ENCODE data around the gene NLRP9. TPM values are rescaled to one million over a fixed set of nuclear protein-coding genes. Genes with fewer than 3 reads are reported as not detected.

NLRP9 gene
- polyA plus RNA-seq, 6 donors from 2014 or later, result not detected

DNA sequence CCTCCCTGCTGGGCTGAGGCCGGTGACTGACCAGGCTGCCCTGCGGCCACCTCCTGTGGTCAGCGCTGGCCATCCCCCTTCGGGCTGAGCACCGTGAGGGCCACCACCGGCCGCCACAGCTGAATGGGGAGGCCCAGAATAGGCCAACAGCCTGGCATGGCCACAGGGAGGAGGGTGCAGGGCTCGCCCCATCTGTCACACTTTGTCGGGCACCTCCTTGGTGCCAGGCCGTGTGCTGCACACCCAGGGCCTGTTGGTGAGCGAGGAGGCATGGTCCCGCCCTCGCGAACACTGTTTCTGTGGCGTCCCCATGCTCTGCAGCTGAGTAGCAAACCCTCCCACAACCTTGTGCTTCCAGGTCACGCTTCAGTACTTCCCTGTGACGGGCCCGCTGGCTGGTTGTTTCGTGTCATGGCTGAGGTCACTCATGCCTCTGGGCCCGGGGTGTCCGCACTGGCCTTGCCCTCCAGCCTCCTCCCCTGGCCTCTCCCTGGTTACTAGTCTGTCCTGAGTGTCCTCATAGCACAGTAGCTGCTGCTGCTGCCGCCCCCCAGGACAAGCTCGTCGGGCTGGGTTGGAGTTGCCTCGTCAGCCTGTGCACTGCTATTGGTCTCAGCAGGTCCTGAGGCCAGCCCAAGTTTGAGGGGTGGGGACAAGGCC is 48.0 kb downstream of the NLRP9 start:
- Mint-ChIP-seq H3K27ac (peak overlapping the region in 1 of 6 donors; percentile 19), H3K27me3 (no peaks in the 10 kb centered on the region), H3K9me3 (no peaks in the 10 kb centered on the region), H3K4me1 (peaks cover 13 to 32% (median 29%) of the 10 kb centered on the region in 3 donors), H3K4me3 (no peak overlapping the region), H3K36me3 (peaks cover 0 to 4% of the 10 kb centered on the region in 2 donors)
- ATAC-seq (ENCODE audit: low read depth in 2 of 2) (no peak), DNase-seq (no peak)

DNA sequence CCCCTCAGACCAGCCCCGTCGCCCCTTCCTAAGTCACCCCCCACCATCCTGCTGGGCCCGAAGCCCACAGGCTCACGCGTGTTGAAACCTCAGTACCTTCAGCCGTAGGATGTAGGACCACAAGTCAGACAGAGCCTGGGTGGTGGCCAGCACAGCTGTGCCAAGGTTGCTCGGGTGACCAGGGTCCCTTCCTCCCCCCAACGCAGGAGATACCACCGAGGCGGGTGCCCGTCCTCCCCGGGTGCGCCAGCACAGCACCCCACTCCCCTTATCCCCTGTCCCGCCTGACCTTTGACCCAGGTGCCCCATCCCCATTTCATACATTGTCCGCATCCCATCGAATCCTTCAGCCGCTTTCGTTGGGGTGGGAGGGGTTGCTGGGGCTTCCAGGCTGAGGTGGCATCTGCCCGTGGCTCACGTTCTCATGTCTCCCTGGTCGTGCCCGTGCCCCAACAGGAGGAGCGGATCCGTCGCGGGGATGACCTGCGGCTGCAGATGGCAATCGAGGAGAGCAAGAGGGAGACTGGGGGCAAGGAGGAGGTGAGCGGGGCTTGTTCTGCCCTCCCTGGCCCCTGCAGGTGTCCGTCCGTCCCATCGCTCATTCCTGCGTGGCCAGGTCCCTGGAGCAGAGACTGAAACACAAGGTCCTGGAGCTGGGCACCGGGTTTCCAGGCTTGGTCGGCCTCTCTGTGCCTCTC is 48.6 kb downstream of the NLRP9 start:
- H3K9me3 Mint-ChIP-seq, result no peaks in the 10 kb centered on the region
- H3K27ac Mint-ChIP-seq, result peak overlapping the region in 3 of 6 donors; percentile 47 to 79 (median 67)
- peak overlapping the region in 2 of 8 donors; percentile 25 to 65 for H3K4me3 Mint-ChIP-seq
- DNase-seq, result no peak
- H3K4me1 Mint-ChIP-seq, result peaks cover 14 to 33% (median 33%) of the 10 kb centered on the region in 3 donors
- H3K36me3 Mint-ChIP-seq, result no peaks in the 10 kb centered on the region
- no peak for ATAC-seq (ENCODE audit: low read depth in 2 of 2)
- H3K27me3 Mint-ChIP-seq, result no peaks in the 10 kb centered on the region

DNA sequence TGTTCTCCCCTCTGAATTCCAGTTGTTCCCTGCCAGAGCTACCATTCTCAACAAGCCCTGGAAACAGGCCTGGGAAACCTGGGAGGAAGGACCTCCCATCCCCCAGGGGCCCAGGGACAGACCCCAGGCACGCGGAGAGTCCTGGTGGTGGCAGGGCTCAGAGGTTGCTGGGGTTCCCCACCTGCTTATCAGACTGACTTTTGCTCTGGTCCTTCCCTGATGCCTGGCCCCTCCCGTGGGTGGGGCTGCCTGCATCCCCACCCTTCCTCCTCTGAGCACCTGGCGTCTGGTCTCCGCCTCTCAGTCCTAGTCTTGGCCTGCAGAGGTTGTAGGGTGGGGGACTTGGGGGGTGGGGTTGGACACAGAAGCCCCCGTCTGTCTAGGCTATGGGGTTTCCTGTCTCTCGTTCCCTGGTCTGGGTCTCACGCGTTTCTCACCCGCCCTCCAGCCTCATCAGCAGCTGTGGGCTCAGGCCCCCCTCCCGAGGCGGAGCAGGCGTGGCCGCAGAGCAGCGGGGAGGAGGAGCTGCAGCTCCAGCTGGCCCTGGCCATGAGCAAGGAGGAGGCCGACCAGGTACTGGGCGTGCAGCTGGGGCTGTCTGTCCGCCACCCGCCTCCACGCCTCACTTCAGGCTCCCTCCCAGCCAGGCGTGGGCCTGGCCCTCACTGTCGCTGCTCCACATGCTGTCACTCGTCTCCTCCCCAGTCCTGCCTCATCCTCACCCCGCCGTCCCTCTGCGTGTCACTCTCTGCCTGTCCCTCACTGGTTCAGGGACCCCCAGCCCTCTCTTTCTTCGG is 49.6 kb downstream of the NLRP9 start:
- DNase-seq, result peak; percentile 14
- Mint-ChIP-seq H3K36me3 (peaks cover 0 to 3% of the 10 kb centered on the region in 2 donors), H3K4me3 (peak overlapping the region in 4 of 8 donors; percentile 22 to 54 (median 44)), H3K27me3 (no peaks in the 10 kb centered on the region), H3K27ac (peak overlapping the region in 4 of 6 donors; percentile 22 to 91 (median 83)), H3K4me1 (peaks cover 22 to 37% (median 34%) of the 10 kb centered on the region in 3 donors), H3K9me3 (no peaks in the 10 kb centered on the region)
- peak; percentile 65 to 68 for ATAC-seq (ENCODE audit: low read depth in 2 of 2)

DNA sequence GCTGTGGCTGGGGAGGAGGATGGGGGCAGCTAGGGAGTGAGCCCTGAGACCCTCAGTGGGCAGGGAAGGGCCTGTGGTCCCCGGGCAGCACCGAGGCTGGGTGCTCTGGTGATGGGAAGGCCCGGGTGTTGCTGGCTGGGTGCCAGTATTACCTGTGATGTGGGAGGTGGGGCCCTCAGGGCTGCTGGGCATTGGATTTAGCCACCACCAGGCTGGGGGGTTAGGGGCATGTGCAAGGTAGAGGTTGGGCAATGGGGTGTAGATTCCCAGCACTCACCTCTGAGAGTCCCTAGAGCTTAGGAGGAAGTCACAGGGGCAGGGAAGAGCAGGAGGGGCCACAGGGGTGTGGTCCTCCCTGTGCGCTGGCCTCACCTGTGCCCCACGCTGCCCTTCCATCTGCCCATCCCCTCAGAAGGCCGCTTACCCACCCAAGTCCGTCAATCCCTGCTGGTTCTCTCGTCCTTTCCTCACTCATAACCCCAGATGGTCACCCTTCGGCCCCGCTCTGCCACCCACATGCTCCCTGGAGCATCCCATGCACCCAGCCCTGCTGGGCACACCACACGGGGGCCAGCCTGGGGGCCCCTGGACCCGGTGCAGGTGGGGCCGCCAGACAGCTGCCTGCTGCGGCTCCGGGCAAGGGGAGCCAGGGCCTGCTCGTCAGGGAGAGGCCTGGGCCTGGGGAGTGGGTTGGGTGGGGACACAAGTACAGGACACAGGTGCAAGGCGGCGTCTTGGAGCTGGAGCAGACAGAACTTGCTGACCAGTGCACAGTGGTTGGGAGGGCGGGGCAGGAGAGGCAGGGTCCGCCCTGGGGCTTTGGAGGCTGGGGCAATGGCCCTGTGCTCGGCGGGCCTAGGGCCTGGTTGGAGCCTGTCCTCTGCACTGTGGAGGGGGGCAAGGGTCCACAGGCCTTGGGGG is 50.7 kb downstream of the NLRP9 start:
- H3K4me3 Mint-ChIP-seq, result peak overlapping the region in 1 of 8 donors; percentile 40
- ATAC-seq (ENCODE audit: low read depth in 2 of 2) (no peak), DNase-seq (no peak)
- no peaks in the 10 kb centered on the region for H3K9me3 Mint-ChIP-seq
- H3K27ac Mint-ChIP-seq, result peak overlapping the region in 4 of 6 donors; percentile 22 to 79 (median 69)
- H3K27me3 Mint-ChIP-seq, result no peaks in the 10 kb centered on the region
- peaks cover 25 to 39% (median 36%) of the 10 kb centered on the region in 3 donors for H3K4me1 Mint-ChIP-seq
- H3K36me3 Mint-ChIP-seq, result peaks cover 0 to 4% of the 10 kb centered on the region in 2 donors

DNA sequence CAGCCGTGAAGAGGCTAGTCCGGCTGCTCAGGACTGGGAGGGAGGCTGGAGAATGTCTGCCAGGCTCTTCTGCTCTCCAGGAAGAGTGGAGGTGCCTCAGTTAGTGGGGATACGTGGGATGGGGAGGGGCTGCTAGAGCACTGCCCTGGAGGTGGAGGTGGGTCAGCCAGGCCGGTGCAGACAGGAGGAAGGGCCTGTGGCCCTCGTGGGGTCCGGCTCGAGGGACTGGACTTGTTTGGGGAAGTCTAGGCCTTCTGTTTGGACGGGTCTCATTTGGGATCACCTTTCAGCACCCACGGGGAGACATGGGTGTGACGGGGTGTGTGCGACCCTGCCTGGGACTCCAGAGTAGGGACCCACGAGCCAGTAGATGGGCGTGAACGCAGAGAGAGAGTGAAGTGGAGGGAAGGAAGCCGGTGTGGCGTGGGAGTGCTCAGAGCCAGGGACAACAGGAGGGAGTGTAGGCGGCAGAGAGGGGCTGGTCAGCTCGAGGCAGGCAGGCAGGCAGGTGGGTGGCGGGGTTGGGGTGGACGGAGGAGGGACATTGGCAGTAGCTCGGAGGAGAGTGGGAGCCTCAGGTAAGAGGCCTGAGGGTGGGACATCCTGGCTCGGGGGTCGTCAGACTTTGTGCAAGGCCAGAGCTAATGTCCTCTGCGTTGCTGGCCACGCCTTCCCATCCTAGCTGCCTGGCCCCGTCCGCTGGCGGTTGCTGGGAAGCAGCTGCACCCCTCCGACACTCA is 51.7 kb downstream of the NLRP9 start:
- Mint-ChIP-seq H3K36me3 (peaks cover 0 to 4% of the 10 kb centered on the region in 2 donors), H3K27me3 (no peaks in the 10 kb centered on the region), H3K4me1 (peaks cover 25 to 40% (median 39%) of the 10 kb centered on the region in 3 donors), H3K27ac (peak overlapping the region in 3 of 6 donors; percentile 75 to 86 (median 79)), H3K4me3 (peak overlapping the region in 2 of 8 donors; percentile 34 to 61), H3K9me3 (no peaks in the 10 kb centered on the region)
- DNase-seq (no peak), ATAC-seq (ENCODE audit: low read depth in 2 of 2) (no peak)

DNA sequence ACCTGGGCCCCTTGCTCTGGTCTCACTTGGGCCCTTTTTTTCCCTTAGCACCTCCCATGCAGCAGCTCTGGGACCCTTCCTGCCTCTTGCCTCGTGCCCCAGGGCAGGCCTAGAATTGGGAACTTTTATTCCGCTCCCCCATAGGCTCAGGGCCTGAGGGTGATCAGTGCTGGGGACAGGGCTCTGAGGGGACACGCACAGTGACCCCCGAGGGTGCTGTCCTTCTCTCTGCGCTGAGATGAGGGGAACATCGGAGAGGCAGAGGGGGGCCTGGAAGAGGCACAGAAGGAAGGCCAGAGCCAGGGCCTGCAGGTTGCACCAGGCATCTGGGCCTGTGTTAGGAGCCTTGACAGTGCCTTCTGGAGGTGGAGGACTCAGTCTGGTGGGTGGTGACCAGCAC is 52.4 kb downstream of the NLRP9 start:
- Mint-ChIP-seq H3K27me3 (no peaks in the 10 kb centered on the region), H3K27ac (peak overlapping the region in 2 of 6 donors; percentile 75 to 86), H3K4me3 (no peak overlapping the region), H3K4me1 (peaks cover 26 to 42% (median 41%) of the 10 kb centered on the region in 3 donors), H3K9me3 (no peaks in the 10 kb centered on the region), H3K36me3 (peaks cover 3 to 4% of the 10 kb centered on the region in 2 donors)
- DNase-seq, result no peak
- no peak for ATAC-seq (ENCODE audit: low read depth in 2 of 2)

DNA sequence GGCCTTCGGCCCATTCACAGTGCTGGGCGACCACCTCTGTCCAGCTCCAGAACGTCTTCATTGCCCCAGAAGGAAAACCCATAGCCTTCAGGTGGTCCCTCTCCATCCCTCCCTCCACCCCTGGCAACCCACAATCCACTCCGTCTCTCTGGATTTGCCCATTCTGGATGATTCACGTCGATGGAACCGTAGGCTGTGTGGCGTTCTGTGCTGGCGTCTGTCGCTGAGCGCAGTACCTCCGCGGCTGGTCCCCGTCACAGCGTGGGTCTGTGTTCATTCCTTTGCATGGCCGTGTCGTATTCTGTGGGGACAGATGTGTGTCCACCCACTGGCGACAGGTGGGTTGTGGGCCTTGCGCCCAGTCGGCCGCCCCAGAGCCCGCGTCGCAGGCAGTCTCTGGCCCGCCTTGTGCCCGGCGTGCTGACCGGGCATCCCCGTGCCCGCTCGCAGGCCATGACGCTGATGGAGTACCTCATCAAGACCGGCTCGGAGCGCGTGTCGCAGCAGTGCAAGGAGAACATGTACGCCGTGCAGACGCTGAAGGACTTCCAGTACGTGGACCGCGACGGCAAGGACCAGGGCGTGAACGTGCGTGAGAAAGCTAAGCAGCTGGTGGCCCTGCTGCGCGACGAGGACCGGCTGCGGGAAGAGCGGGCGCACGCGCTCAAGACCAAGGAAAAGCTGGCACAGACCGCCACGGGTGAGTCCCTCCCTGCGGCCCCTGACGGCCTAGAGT is 53.1 kb downstream of the NLRP9 start:
- H3K4me1 Mint-ChIP-seq, result peaks cover 32 to 48% (median 43%) of the 10 kb centered on the region in 3 donors
- DNase-seq, result no peak
- peak overlapping the region in 1 of 6 donors; percentile 72 for H3K27ac Mint-ChIP-seq
- no peak for ATAC-seq (ENCODE audit: low read depth in 2 of 2)
- no peak overlapping the region for H3K4me3 Mint-ChIP-seq
- no peaks in the 10 kb centered on the region for H3K27me3 Mint-ChIP-seq
- H3K9me3 Mint-ChIP-seq, result no peaks in the 10 kb centered on the region
- peaks cover 4 to 7% of the 10 kb centered on the region in 2 donors for H3K36me3 Mint-ChIP-seq

DNA sequence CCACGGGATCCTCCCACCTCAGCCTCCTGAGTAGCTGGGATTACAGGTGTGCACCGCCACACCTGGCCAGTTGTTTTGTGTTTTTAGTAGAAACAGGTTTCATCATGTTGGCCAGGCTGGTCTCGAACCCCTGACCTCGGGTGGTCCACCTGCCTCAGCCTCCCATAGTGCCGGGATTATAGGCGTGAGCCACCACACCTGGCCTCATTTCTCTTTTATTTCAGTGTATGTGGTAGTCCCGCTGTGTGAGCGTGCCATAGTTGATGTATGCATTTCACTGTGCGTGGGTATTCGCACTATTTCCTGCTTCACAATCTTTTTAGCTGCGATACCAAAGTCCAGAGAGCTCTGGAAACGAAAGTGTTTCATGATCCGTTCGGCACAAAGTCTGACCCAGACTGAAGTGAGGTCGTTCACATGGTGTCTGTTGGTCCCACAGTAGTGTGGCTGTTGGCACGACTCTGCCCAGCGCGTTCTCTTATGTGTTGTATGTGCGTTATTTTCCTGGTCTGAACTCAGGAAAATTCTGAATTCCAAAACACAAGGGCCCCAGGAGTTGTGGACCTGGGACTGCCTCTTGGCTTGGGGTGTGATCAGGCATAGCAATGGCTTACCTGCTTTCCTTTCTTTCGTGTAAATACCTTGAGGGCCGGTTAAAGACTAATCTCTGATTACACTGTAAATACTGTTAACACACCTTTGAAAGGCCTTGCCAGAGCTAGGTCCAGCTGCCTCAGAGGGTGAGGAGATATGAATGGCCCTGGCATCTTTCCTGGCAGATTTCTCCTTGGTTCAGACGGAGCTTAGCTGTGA is 54.5 kb downstream of the NLRP9 start:
- Mint-ChIP-seq H3K36me3 (peaks cover 4 to 7% of the 10 kb centered on the region in 2 donors), H3K9me3 (no peaks in the 10 kb centered on the region), H3K27ac (peak overlapping the region in 3 of 6 donors; percentile 15 to 51 (median 20)), H3K4me3 (no peak overlapping the region), H3K4me1 (peaks cover 45 to 57% (median 47%) of the 10 kb centered on the region in 3 donors), H3K27me3 (no peaks in the 10 kb centered on the region)
- ATAC-seq (ENCODE audit: low read depth in 2 of 2) (no peak), DNase-seq (no peak)

DNA sequence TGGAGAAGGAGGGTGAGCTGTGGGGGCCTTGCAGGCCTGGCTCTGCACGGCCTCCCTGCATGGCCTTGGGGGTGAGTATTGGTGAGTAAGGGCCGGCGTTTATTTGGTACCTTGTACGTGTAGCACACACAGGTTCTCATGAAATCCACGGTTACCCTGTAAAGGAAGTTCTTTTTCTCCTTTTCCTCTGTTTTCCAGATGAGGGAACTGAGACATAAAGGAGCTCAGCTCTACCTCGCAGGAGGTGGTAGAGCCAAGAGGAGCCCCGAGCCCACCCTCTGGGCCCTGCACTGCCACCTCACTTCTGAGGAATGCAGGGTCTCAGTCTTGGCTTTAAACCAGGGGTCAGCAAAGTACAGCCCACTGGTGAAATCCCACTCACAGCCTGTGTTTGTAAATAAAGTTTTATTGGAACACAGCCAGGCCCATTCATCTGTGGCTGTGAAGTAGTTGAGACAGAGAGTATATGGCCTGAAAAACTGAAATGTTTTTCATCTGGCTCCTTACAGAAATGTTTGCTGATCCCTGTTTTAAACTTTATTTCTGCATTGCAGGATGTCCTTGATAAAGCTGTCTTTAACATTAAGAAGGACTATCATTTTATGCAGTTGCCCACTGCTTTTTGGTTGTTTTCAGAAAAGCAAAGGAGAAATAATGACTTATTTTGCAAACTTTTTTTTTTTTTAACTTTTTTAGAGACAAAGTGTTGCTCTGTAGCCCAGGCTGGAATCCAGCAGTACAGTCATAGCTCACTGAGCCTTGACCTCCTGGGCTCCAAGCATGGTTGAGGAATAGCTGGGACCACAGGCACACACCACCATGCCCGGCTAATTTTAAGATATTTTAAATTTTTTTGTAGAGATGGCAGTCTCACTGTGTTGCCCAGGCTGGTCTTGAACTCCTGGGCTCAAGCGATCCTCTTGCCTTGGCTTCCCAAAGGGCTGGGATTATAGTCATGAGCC is 56.8 kb downstream of the NLRP9 start:
- Mint-ChIP-seq H3K27me3 (no peaks in the 10 kb centered on the region), H3K27ac (peak overlapping the region in 2 of 6 donors; percentile 24 to 96), H3K4me1 (peaks cover 48 to 63% (median 61%) of the 10 kb centered on the region in 3 donors), H3K4me3 (no peak overlapping the region), H3K9me3 (no peaks in the 10 kb centered on the region), H3K36me3 (peaks cover 8 to 13% of the 10 kb centered on the region in 2 donors)
- no peak for DNase-seq
- ATAC-seq (ENCODE audit: low read depth in 2 of 2), result no peak
